Effector memory CD8-positive, alpha-beta T cell (primary cell): ENCODE measurements around the gene GRIP1.

Experiments
- ATAC-seq: fragments of 150-1000 bp; cut with Tn5 transposase; replicated peaks from 2 replicates; pipeline ENCODE4 v1.10.0; 2021; ENCODE audit warnings: mild to moderate bottlenecking, moderate library complexity
- DNase-seq, 3 experiments: peaks; one replicate each; pipeline ENCODE4 v3.0.0; 2021
- H3K27ac Mint-ChIP-seq, 2 donors: one replicate each; pipeline ENCODE4 v1.8.0; 2022; ENCODE audit warnings: mild to moderate bottlenecking in 2 of 2, mixed read lengths in 2 of 2, moderate library complexity in 2 of 2
- H3K27me3 Mint-ChIP-seq, 2 donors: one replicate each; pipeline ENCODE4 v1.8.0; 2022; ENCODE audit warnings: mixed read lengths in 2 of 2
- H3K36me3 Mint-ChIP-seq: one replicate; pipeline ENCODE4 v1.8.0; 2022; ENCODE audit warnings: mild to moderate bottlenecking, moderate library complexity, mixed read lengths; ENCODE audit not compliant: insufficient read depth
- H3K4me1 Mint-ChIP-seq, 2 donors: one replicate each; pipeline ENCODE4 v1.8.0; 2022; ENCODE audit warnings: low read depth in 2 of 2, mixed read lengths in 2 of 2
- H3K4me3 Mint-ChIP-seq, 2 donors: one replicate each; pipeline ENCODE4 v1.8.0; 2022; ENCODE audit warnings: mild to moderate bottlenecking in 2 of 2, mixed read lengths in 2 of 2, moderate library complexity in 2 of 2
- H3K9me3 Mint-ChIP-seq, 2 donors: one replicate each; pipeline ENCODE4 v1.8.0; 2022; ENCODE audit warnings: mixed read lengths in 2 of 2

The GRIP1 gene

GRCh38 chr12:66648033-66648735 lies 30.7 kb downstream of the GRIP1 start:
- DNase-seq (no peak), ATAC-seq (no peak)
- H3K27ac Mint-ChIP-seq = no peak overlapping the region
- no peaks in the 10 kb centered on the region for H3K4me1 Mint-ChIP-seq
- no peaks in the 10 kb centered on the region for H3K9me3 Mint-ChIP-seq
- no peak overlapping the region for H3K4me3 Mint-ChIP-seq
- no peaks in the 10 kb centered on the region for H3K36me3 Mint-ChIP-seq
- peaks cover 6 to 33% of the 10 kb centered on the region in 2 donors for H3K27me3 Mint-ChIP-seq

DNA sequence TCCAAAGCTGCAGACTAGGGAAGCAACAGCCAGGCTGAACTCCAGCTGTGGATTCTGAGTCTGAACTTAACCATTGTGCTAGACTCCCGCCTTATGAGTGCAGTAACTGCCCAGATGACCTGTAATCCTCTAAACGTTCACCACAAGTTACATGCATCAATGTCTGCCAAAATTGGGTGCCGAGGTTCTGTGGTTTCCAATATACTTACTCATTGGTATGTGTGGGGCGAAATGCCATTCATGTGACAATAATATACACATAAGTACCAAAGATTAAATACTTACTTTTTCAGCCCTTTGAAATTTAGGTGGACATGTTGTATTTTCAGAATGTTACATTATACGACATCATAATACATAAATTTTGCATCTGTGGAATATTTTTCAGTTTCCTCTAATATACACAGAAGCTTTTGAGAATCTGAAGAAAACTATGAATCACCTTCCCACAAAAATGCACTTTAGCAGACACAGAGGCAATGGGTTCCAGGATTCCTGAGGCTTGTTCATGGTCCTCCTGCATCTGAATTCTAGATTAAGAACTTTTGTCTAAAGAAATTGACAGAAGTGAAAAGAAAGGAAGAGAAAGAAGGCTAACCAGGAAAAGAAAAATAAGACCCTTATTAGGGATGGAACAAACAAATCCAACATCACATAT lies 31.7 kb downstream of the GRIP1 start:
- no peak for ATAC-seq

DNA sequence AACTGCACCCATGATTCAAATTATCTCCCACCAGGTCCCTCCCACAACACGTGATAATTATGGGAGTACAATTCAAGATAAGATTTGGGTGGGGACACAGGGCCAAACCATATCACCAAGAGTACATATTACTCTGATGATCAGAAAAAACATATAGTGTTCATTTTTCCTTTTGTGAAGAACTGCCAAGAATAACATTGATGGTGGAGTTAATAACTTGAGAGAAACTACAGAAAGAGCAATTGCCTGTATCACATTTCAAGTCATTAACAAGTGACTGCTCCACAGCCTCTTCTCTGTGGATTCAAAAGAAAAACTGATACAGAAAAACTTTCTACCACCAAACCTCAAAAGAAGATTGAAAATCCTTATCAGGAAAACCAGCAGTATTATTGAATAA lies 34.7 kb downstream of the GRIP1 start:
- H3K4me1 Mint-ChIP-seq = no peaks in the 10 kb centered on the region
- H3K4me3 Mint-ChIP-seq = no peak overlapping the region
- H3K27ac Mint-ChIP-seq = no peak overlapping the region
- DNase-seq = no peak
- H3K9me3 Mint-ChIP-seq = no peaks in the 10 kb centered on the region
- H3K36me3 Mint-ChIP-seq = no peaks in the 10 kb centered on the region
- ATAC-seq = no peak
- H3K27me3 Mint-ChIP-seq = peaks cover 13 to 36% of the 10 kb centered on the region in 2 donors

More for the DNA sequence above, 31.7 kb downstream of the GRIP1 start:
- no peaks in the 10 kb centered on the region for H3K4me1 Mint-ChIP-seq
- H3K27ac Mint-ChIP-seq = no peak overlapping the region
- H3K27me3 Mint-ChIP-seq = peaks cover 10 to 30% of the 10 kb centered on the region in 2 donors
- no peaks in the 10 kb centered on the region for H3K9me3 Mint-ChIP-seq
- no peak for DNase-seq
- no peak overlapping the region for H3K4me3 Mint-ChIP-seq
- no peaks in the 10 kb centered on the region for H3K36me3 Mint-ChIP-seq

GRCh38 chr12:66640691-66641460 lies 38.0 kb downstream of the GRIP1 start:
- H3K4me3 Mint-ChIP-seq = no peak overlapping the region
- H3K9me3 Mint-ChIP-seq = no peaks in the 10 kb centered on the region
- no peaks in the 10 kb centered on the region for H3K36me3 Mint-ChIP-seq
- no peaks in the 10 kb centered on the region for H3K4me1 Mint-ChIP-seq
- DNase-seq = no peak
- H3K27me3 Mint-ChIP-seq = peaks cover 24 to 33% of the 10 kb centered on the region in 2 donors
- no peak overlapping the region for H3K27ac Mint-ChIP-seq
- no peak for ATAC-seq

DNA sequence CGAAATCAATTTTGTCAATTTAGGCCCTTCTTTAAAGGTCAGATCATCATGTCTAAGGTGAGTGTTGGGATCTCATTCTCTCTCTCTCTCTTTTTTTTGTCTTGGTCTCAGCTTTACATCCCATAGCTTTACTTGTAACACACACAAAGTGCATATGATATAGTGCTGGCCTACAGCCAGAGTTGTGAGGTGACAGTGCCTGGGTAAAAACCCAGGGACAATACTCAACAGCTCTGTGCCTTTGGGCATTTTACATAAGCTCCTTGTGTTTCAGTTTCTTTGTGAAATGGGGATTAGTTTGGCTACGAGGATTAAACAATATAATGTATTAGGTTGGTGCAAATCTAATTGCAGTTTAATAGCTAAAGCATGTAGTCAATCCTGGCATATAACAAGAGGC lies 40.2 kb downstream of the GRIP1 start:
- ATAC-seq (no peak), DNase-seq (no peak)
- no peaks in the 10 kb centered on the region for H3K36me3 Mint-ChIP-seq
- no peak overlapping the region for H3K27ac Mint-ChIP-seq
- peaks cover 29 to 36% of the 10 kb centered on the region in 2 donors for H3K27me3 Mint-ChIP-seq
- no peak overlapping the region for H3K4me3 Mint-ChIP-seq
- no peaks in the 10 kb centered on the region for H3K9me3 Mint-ChIP-seq
- no peaks in the 10 kb centered on the region for H3K4me1 Mint-ChIP-seq

GRCh38 chr12:66637699-66638301 lies 41.1 kb downstream of the GRIP1 start:
- H3K36me3 Mint-ChIP-seq = no peaks in the 10 kb centered on the region
- H3K4me3 Mint-ChIP-seq = no peak overlapping the region
- no peak overlapping the region for H3K27ac Mint-ChIP-seq
- no peak for ATAC-seq
- H3K9me3 Mint-ChIP-seq = no peaks in the 10 kb centered on the region
- no peaks in the 10 kb centered on the region for H3K4me1 Mint-ChIP-seq
- H3K27me3 Mint-ChIP-seq = peaks cover 32 to 39% of the 10 kb centered on the region in 2 donors
- no peak for DNase-seq

DNA sequence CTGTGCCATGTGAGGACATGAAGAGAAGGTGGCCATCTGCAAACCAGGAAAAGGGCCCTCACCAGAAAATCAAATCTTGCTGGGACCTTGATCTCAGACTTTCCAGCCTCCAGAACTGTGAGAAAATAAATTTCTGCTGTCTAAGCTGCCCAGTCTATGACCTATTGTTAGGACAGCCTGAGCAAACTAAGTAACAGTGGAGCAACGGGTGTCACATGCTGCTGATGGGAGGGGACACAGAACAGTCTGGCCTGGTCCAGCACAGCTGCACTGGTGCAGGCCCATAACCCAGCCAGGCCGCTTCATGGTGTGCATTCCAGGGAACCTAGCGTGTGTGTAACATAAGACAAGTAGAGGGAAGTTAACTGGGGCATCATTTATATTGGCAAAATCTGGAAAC lies 42.1 kb downstream of the GRIP1 start:
- no peaks in the 10 kb centered on the region for H3K36me3 Mint-ChIP-seq
- ATAC-seq (no peak), DNase-seq (no peak)
- no peaks in the 10 kb centered on the region for H3K9me3 Mint-ChIP-seq
- no peak overlapping the region for H3K27ac Mint-ChIP-seq
- H3K4me1 Mint-ChIP-seq = no peaks in the 10 kb centered on the region
- H3K4me3 Mint-ChIP-seq = no peak overlapping the region
- peaks cover 31 to 36% of the 10 kb centered on the region in 2 donors for H3K27me3 Mint-ChIP-seq

- Mint-ChIP-seq H3K9me3 (no peaks in the 10 kb centered on the region), H3K4me1 (no peaks in the 10 kb centered on the region), H3K36me3 (no peaks in the 10 kb centered on the region), H3K27me3 (peaks cover 31 to 32% of the 10 kb centered on the region in 2 donors), H3K4me3 (no peak overlapping the region), H3K27ac (no peak overlapping the region)
- DNase-seq = no peak
- no peak for ATAC-seq
These were observed 45.2 kb downstream of the GRIP1 start for GRCh38 chr12:66633676-66634075.

- Mint-ChIP-seq H3K36me3 (no peaks in the 10 kb centered on the region), H3K27me3 (peaks cover 40 to 50% of the 10 kb centered on the region in 2 donors), H3K9me3 (no peaks in the 10 kb centered on the region), H3K27ac (no peak overlapping the region), H3K4me1 (no peaks in the 10 kb centered on the region), H3K4me3 (no peak overlapping the region)
- no peak for ATAC-seq
- no peak for DNase-seq
These were observed 49.6 kb downstream of the GRIP1 start for GRCh38 chr12:66629138-66629870.

DNA sequence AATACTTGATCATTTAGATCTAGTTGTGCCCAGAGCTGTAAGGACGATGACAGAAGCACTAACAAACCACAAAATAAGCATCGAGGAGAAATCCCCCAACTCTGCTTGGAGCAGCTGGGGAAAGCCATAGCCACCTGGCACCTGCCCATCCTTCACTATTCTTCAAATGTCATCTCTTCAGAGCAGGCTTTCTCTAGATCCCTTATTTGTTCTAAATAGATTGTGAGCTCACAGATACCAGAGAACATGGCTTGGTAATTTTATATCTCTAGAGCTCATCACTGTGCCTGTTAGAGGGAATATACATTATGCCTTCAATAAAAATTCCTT lies 50.9 kb downstream of the GRIP1 start:
- H3K27me3 Mint-ChIP-seq = peaks cover 33 to 41% of the 10 kb centered on the region in 2 donors
- H3K4me1 Mint-ChIP-seq = no peaks in the 10 kb centered on the region
- ATAC-seq (no peak), DNase-seq (no peak)
- no peaks in the 10 kb centered on the region for H3K9me3 Mint-ChIP-seq
- no peak overlapping the region for H3K27ac Mint-ChIP-seq
- no peak overlapping the region for H3K4me3 Mint-ChIP-seq
- no peaks in the 10 kb centered on the region for H3K36me3 Mint-ChIP-seq

GRCh38 chr12:66627270-66627987 lies 51.4 kb downstream of the GRIP1 start:
- Mint-ChIP-seq H3K4me1 (no peaks in the 10 kb centered on the region), H3K4me3 (no peak overlapping the region), H3K27me3 (peaks cover 33 to 40% of the 10 kb centered on the region in 2 donors), H3K36me3 (no peaks in the 10 kb centered on the region), H3K27ac (no peak overlapping the region), H3K9me3 (no peaks in the 10 kb centered on the region)
- no peak for DNase-seq
- ATAC-seq = no peak

GRCh38 chr12:66624806-66625205 lies 54.1 kb downstream of the GRIP1 start:
- Mint-ChIP-seq H3K9me3 (no peaks in the 10 kb centered on the region), H3K4me1 (no peaks in the 10 kb centered on the region), H3K36me3 (no peaks in the 10 kb centered on the region), H3K27ac (no peak overlapping the region), H3K4me3 (no peak overlapping the region), H3K27me3 (peaks cover 23 to 36% of the 10 kb centered on the region in 2 donors)
- ATAC-seq (no peak), DNase-seq (no peak)
